Brain microvascular endothelial cell (primary cell): ENCODE measurements around the gene TP53I11.

ENCODE experiments used
- DNase-seq: peaks from one replicate; pipeline ENCODE4 v3.0.0-alpha.2; 2020
- H3K27ac ChIP-seq: fragments of 250-450 bp; sonication (Bioruptor Pico); 2 replicates; pipeline ENCODE4 v1.5.1; 2020; ENCODE audit warnings: mild to moderate bottlenecking, moderate library complexity
- H3K27me3 ChIP-seq: fragments of 250-450 bp; sonication (Bioruptor Pico); replicated peaks from 2 replicates; pipeline ENCODE4 v1.5.1; 2020; ENCODE audit warnings: mild to moderate bottlenecking
- H3K36me3 ChIP-seq: fragments of 250-450 bp; sonication (Bioruptor Pico); replicated peaks from 2 replicates; pipeline ENCODE4 v1.5.1; 2020; ENCODE audit warnings: mild to moderate bottlenecking
- H3K4me3 ChIP-seq: 2 replicates; pipeline ENCODE4 v1.5.1; 2011; ENCODE audit warnings: low read depth, mild to moderate bottlenecking, control low read depth, low read length, moderate library complexity
- CTCF ChIP-seq: IDR thresholded peaks from 2 replicates; pipeline ENCODE4 v1.5.1; 2011; ENCODE audit warnings: low read depth, mild to moderate bottlenecking, moderate library complexity, low read length, control low read depth, inconsistent platforms; ENCODE audit errors: missing control alignments
- in situ Hi-C: cut with HindIII; loops from 2 replicates; pipeline ENCODE4 v1.10.0; 2017; ENCODE audit warnings: low sequenced_read_pairs, low pct_ligation_motif_present

The TP53I11 gene

GRCh38 chr11:44916331-44916730 is 34.4 kb downstream of the TP53I11 start:
- Histone ChIP-seq H3K4me3 (no peak overlapping the region), H3K27me3 (no peaks in the 10 kb centered on the region), H3K36me3 (no peaks in the 10 kb centered on the region), H3K27ac (no peak overlapping the region)
- no peak for DNase-seq
- in situ Hi-C loops, result no loop called here
- no peak for TF ChIP-seq CTCF

GRCh38 chr11:44915621-44916020 is 35.1 kb downstream of the TP53I11 start:
- Histone ChIP-seq H3K27me3 (no peaks in the 10 kb centered on the region), H3K27ac (no peak overlapping the region), H3K4me3 (no peak overlapping the region), H3K36me3 (no peaks in the 10 kb centered on the region)
- DNase-seq, result no peak
- TF ChIP-seq CTCF, result no peak
- in situ Hi-C loops, result no loop called here

- in situ Hi-C loops, result no loop called here
Observed at GRCh38 chr11:44915004-44915403, 35.7 kb downstream of the TP53I11 start.

GRCh38 chr11:44914105-44914504 is 36.6 kb downstream of the TP53I11 start:
- Histone ChIP-seq H3K4me3 (no peak overlapping the region), H3K27me3 (peaks cover 3% of the 10 kb centered on the region), H3K27ac (no peak overlapping the region), H3K36me3 (no peaks in the 10 kb centered on the region)
- in situ Hi-C loops, result no loop called here
- TF ChIP-seq CTCF, result no peak
- DNase-seq, result no peak

More at GRCh38 chr11:44915004-44915403, 35.7 kb downstream of the TP53I11 start:
- no peak for DNase-seq
- Histone ChIP-seq H3K4me3 (no peak overlapping the region), H3K27me3 (no peaks in the 10 kb centered on the region), H3K36me3 (no peaks in the 10 kb centered on the region), H3K27ac (no peak overlapping the region)
- TF ChIP-seq CTCF, result no peak

GRCh38 chr11:44913502-44913901 is 37.2 kb downstream of the TP53I11 start:
- in situ Hi-C loops, result no loop called here

More at GRCh38 chr11:44913502-44913901, 37.2 kb downstream of the TP53I11 start:
- TF ChIP-seq CTCF, result no peak
- Histone ChIP-seq H3K27ac (no peak overlapping the region), H3K27me3 (peaks cover 3% of the 10 kb centered on the region), H3K36me3 (no peaks in the 10 kb centered on the region), H3K4me3 (no peak overlapping the region)
- DNase-seq, result no peak
